OCI-LY1 (cell line): ENCODE results near the gene CCDC102B.

Source experiments
- CTCF ChIP-seq: fragments of 200-600 bp; sonication (generic), shearing (Covaris generic); IDR thresholded peaks from 2 replicates; pipeline ENCODE4 v1.5.1; 2017; ENCODE audit warnings: mild to moderate bottlenecking, antibody characterized with exemption, low read length, moderate library complexity, mixed read lengths
- EZH2 ChIP-seq: fragments of 200-600 bp; sonication (generic), shearing (Covaris generic); IDR thresholded peaks from 2 replicates; pipeline ENCODE4 v1.8.0; 2017; ENCODE audit warnings: borderline replicate concordance, mixed run types, mild to moderate bottlenecking, antibody characterized with exemption, low read length, moderate library complexity, mixed read lengths

GRCh38 chr18:69085951-69086350, 288.1 kb downstream of the CCDC102B start:
- no peak for TF ChIP-seq CTCF
- no peak for TF ChIP-seq EZH2
